ENCODE data around the gene IRF2BP1. TPM values are rescaled to one million over a fixed set of nuclear protein-coding genes. Genes with fewer than 3 reads are reported as not detected.
"Not testable (repeated sequence)": the region's sequence is repeated elsewhere in the genome, so short reads cannot be mapped to it uniquely, and the experiment has no call there.

IRF2BP1 gene
- polyA plus RNA-seq, 1 experiment, result 11.9 TPM

DNA sequence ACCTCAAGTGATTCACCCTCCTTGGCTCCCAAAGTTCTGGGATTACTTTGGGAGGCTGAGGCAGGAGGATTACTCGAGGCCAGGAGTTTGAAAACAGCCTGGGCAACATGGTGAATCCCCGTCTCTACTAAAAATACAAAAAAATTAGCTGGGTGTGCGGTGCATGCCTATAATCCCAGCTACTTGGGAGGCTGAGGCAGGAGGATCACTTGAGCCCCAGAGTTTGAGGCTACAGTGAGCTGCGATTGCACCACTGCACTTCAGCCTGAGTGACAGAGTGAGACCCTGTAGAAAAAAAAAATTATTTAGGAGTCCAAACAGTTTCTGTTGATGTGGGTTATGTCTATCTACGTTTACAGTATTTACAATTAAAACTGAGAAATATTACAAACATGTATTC, 15.1 kb downstream of the IRF2BP1 start:
- peaks cover 11% of the 10 kb centered on the region for H3K27me3 ChIP-seq (ENCODE audit: control insufficient read depth, insufficient read depth, low read length)
- no peaks in the 10 kb centered on the region for H3K36me3 ChIP-seq (ENCODE audit: control insufficient read depth, insufficient read depth, low read length)
- ChIA-PET POLR2A (no interaction called here), CTCF (interaction anchor here (1.6 kb wide), 1 partner anchor 12 kb away, joined by 4 read pairs; no protein-coding TSS in a partner anchor)
- H3K4me3 ChIP-seq (ENCODE audit: low read depth, low read length), result no peak overlapping the region
- no peak for DNase-seq (ENCODE audit: low read depth)
- TF ChIP-seq, protein P1, sequence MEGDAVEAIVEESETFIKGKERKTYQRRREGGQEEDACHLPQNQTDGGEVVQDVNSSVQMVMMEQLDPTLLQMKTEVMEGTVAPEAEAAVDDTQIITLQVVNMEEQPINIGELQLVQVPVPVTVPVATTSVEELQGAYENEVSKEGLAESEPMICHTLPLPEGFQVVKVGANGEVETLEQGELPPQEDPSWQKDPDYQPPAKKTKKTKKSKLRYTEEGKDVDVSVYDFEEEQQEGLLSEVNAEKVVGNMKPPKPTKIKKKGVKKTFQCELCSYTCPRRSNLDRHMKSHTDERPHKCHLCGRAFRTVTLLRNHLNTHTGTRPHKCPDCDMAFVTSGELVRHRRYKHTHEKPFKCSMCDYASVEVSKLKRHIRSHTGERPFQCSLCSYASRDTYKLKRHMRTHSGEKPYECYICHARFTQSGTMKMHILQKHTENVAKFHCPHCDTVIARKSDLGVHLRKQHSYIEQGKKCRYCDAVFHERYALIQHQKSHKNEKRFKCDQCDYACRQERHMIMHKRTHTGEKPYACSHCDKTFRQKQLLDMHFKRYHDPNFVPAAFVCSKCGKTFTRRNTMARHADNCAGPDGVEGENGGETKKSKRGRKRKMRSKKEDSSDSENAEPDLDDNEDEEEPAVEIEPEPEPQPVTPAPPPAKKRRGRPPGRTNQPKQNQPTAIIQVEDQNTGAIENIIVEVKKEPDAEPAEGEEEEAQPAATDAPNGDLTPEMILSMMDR (IDR thresholded peaks at IDR 0.05; ENCODE audit: insufficient read depth, low read depth, low read length), result no peak

DNA sequence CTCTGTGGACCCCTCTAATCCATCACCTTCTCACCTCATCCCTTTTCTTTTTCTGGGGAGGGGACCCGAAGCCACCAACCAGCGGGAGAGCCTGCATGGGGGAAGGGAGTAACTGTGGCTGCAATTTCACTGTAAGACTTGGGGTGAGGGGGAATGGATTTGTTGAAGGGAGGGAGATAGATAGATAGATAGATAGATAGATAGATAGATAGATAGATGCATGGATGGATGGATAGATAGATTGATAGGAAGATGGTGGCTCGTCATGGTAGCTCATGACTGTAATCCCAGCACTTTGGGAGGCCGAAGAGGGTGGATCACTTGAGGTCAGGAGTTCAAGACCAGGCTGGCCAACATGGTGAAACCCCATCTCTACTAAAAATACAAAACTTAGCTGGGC, 18.7 kb downstream of the IRF2BP1 start:
- H3K4me3 ChIP-seq (ENCODE audit: low read depth, low read length); POLR2A ChIA-PET; DNase-seq (ENCODE audit: low read depth); H3K36me3 ChIP-seq (ENCODE audit: control insufficient read depth, insufficient read depth, low read length): not testable (repeated sequence)
- H3K27me3 ChIP-seq (ENCODE audit: control insufficient read depth, insufficient read depth, low read length), result peaks cover 26% of the 10 kb centered on the region
- CTCF ChIA-PET, result interaction anchor here (5.2 kb wide), 1 partner anchor 14 kb away, joined by 49 read pairs; no protein-coding TSS in a partner anchor

DNA sequence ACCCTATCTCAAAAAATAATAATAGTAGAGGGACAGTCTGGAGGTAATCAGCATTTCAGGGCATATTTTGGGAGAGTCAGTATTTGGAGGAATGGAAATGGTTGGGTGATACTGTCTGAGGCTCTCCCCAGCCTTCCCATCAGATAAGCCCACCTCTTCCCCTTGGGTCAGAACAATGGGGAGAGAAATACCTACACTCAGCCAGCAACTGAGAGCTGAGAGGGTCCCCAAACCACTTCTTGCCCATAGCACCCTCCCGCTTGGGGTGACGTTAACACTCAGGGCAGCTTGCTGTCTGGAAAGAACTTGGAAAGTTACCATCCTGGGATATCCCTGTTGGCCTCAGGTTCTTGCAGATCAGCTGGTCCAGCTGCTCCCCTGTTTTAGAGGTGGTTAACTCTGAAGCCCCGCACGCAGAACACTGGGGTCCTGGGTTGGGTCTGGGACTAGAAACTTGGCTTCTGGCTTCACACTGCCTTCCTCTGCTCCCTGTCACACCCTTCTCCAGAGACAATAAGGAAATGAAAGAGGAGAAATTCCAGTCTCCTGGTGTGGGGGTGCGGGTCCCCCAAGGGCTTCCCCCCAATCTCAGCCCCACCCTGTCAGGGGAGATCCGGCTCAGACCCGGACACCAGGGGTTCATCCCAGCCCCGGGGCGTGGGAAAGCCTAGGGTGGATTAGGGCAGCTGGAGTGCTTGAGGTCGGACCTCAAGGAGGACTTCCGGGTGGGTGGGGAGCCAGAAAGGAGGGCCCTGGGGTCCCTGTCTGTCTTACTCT, 19.4 kb downstream of the IRF2BP1 start:
- H3K27me3 ChIP-seq (ENCODE audit: control insufficient read depth, insufficient read depth, low read length), result peaks cover 26% of the 10 kb centered on the region
- H3K4me3 ChIP-seq (ENCODE audit: low read depth, low read length), result no peak overlapping the region
- no peaks in the 10 kb centered on the region for H3K36me3 ChIP-seq (ENCODE audit: control insufficient read depth, insufficient read depth, low read length)
- TF ChIP-seq, protein P1 (IDR thresholded peaks at IDR 0.05; ENCODE audit: insufficient read depth, low read depth, low read length), result no peak
- DNase-seq (ENCODE audit: low read depth), result no peak
- POLR2A ChIA-PET, result no interaction called here
- CTCF ChIA-PET, result interaction anchor here (5.2 kb wide), 1 partner anchor 15 kb away, joined by 49 read pairs; no protein-coding TSS in a partner anchor

DNA sequence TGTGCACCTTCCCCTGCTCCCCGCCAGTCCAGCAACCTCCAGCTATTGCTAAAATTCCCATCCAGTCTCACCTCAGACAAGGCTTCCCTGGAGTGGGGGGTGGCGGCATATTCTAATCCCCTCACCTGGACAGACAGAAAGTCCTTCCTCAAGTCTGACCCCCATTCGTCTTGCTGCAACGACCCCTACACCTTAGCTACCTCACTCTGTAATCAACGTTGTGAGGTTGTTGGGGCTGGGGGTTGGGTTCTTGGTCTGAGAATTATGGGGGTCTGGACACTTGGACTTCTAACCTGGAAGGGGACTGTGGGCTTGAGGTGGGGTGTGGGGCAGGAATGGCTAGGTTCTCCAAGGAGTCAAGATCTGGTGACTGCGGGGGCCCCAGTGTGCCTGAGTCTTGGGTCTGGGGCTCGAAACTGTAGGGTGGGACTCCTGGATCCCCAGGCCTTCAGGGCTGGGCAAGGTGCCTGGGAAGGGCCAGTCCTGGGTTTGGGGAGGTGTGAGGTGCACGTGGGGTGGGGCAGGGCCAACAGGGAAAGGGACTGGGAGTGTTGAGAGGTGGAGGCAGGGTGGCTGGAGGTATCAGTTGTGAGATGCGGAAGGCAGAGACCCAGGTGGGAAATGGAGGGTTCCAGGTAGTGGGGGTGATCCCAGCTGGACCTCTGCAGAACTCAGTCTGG, 20.5 kb downstream of the IRF2BP1 start:
- no peak for DNase-seq (ENCODE audit: low read depth)
- ChIA-PET CTCF (interaction anchor here (0.9 to 5.2 kb wide), 3 partner anchors 16 to 212 kb away, joined by 3 to 49 read pairs (median 4); no protein-coding TSS in a partner anchor), POLR2A (no interaction called here)
- TF ChIP-seq, protein P1 (IDR thresholded peaks at IDR 0.05; ENCODE audit: insufficient read depth, low read depth, low read length), result no peak
- no peak overlapping the region for H3K4me3 ChIP-seq (ENCODE audit: low read depth, low read length)
- H3K27me3 ChIP-seq (ENCODE audit: control insufficient read depth, insufficient read depth, low read length), result peaks cover 24% of the 10 kb centered on the region
- no peaks in the 10 kb centered on the region for H3K36me3 ChIP-seq (ENCODE audit: control insufficient read depth, insufficient read depth, low read length)

DNA sequence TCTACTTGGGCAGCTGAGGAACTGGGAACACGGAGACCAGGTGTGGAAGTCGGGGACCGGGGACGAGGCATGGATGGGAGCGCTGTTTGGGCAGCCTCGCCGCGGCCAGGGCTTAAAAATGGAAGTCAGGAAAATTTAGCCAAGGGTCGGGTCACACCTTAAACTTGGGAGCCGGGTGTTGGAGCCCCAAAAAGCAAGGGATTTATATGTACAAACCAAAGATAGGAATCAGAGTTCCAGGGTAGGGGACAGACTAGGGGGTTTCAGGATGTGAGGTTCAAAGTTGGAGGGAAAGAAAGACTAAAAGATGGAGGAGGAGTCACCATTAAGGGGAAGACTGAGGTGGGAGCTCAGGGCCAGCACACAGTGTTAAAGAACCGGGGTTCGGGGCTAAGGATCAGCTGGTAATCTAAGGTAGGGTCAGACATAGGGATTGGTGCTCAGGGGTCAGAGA, 21.3 kb downstream of the IRF2BP1 start:
- DNase-seq (ENCODE audit: low read depth), result no peak
- ChIA-PET POLR2A (no interaction called here), CTCF (interaction anchor here (0.6 to 5.2 kb wide), 6 partner anchors 17 to 213 kb away, joined by 3 to 49 read pairs (median 4); no protein-coding TSS in a partner anchor)
- no peaks in the 10 kb centered on the region; the same call in 1 of the 2 replicates for H3K36me3 ChIP-seq (ENCODE audit: control insufficient read depth, insufficient read depth, low read length)
- H3K27me3 ChIP-seq (ENCODE audit: control insufficient read depth, insufficient read depth, low read length), result peaks cover 24% of the 10 kb centered on the region
- TF ChIP-seq, protein P1 (IDR thresholded peaks at IDR 0.05; ENCODE audit: insufficient read depth, low read depth, low read length), result no peak
- no peak overlapping the region for H3K4me3 ChIP-seq (ENCODE audit: low read depth, low read length)

All from BJ (cell line).